Endothelial cell of umbilical vein (primary cell): ENCODE measurements around the gene ASGR2. TPM values are rescaled to one million over a fixed set of nuclear protein-coding genes. Genes with fewer than 3 reads are reported as not detected.

Experiments
- BruUV-seq: library from RNA; stranded (reverse); fragments of 400-500 nt; replicated peaks from 2 replicates; lab custom pipeline; 2021; lab: Mats Ljungman, UMichigan
- CTCF ChIA-PET: fragments of 300-600, 350-600 bp; sonication (Branson Sonifier 250); formaldehyde crosslinking; loops from one replicate; lab custom pipeline; 2021; ENCODE audit warnings: antibody characterized with exemption, inconsistent platforms; lab: Charles Lee
- POLR2A ChIA-PET: fragments of 300-600, 350-600 bp; sonication (Branson Sonifier 250); formaldehyde crosslinking; loops from one replicate; lab custom pipeline; 2021; ENCODE audit warnings: antibody characterized with exemption, inconsistent platforms; lab: Charles Lee
- DNase-seq: peaks from one replicate; pipeline ENCODE4 v3.0.0-alpha.2; 2011; ENCODE audit warnings: low read depth, low spot score
- FAIRE-seq: peaks from 2 replicates; lab custom pipeline; 2011; peaks lifted over from hg19 to GRCh38; lab: Jason Lieb, UNC
- H2AFZ ChIP-seq: 2 replicates; pipeline ENCODE4 v1.6.0; 2012; ENCODE audit warnings: low read depth, low read length, control low read depth, inconsistent platforms
- H3K27ac ChIP-seq: 2 replicates; pipeline ENCODE4 v1.5.1; 2011; ENCODE audit warnings: low read depth, mild to moderate bottlenecking, control low read depth, low read length, moderate library complexity; ENCODE audit not compliant: insufficient read depth
- H3K27me3 ChIP-seq, 2 experiments: 2 replicates each; pipeline versions ENCODE4 v1.6.0 to v1.6.1; 2011; ENCODE audit warnings: low read length in 2 of 2, mixed read lengths in 1 of 2; ENCODE audit not compliant: control insufficient read depth in 2 of 2, insufficient read depth in 2 of 2
- H3K36me3 ChIP-seq, 2 experiments: 2 replicates in 1 of 2; 3 replicates in 1 of 2; pipeline ENCODE4 v1.5.1; 2011; ENCODE audit warnings: low read length in 2 of 2, mild to moderate bottlenecking in 1 of 2, moderate library complexity in 1 of 2; ENCODE audit not compliant: control insufficient read depth in 2 of 2, insufficient read depth in 2 of 2; ENCODE audit errors: extremely low read depth in 1 of 2
- H3K4me1 ChIP-seq: 3 replicates; pipeline ENCODE4 v1.5.1; 2011; ENCODE audit warnings: mild to moderate bottlenecking, low read length; ENCODE audit not compliant: control insufficient read depth, insufficient read depth; ENCODE audit errors: extremely low read depth
- H3K4me2 ChIP-seq: 2 replicates; pipeline ENCODE4 v1.6.1; 2011; ENCODE audit warnings: low read length, control low read depth, mixed read lengths; ENCODE audit not compliant: insufficient read depth
- H3K4me3 ChIP-seq, 3 experiments: fragments of 200-600 bp in 1 of 3; sonication (generic), shearing (Covaris generic) in 1 of 3; replicated peaks in 1 of 3; 2 replicates each; pipeline ENCODE4 v1.5.1; 2011 to 2016; ENCODE audit warnings: control low read depth in 3 of 3, low read length in 3 of 3, mild to moderate bottlenecking in 2 of 3, inconsistent platforms in 1 of 3, low read depth in 1 of 3, moderate library complexity in 1 of 3; ENCODE audit not compliant: insufficient read depth in 1 of 3
- H3K79me2 ChIP-seq: 2 replicates; pipeline ENCODE4 v1.6.0; 2012; ENCODE audit warnings: low read length, inconsistent platforms; ENCODE audit not compliant: control insufficient read depth, insufficient read depth
- H3K9ac ChIP-seq: replicated peaks from 2 replicates; pipeline ENCODE3; 2011; ENCODE audit warnings: low read length, control low read depth; ENCODE audit not compliant: insufficient read depth; ENCODE audit errors: extremely low read depth
- H3K9me1 ChIP-seq: replicated peaks from 3 replicates; pipeline ENCODE4 v1.6.0; 2011; ENCODE audit warnings: mild to moderate bottlenecking, low read length; ENCODE audit not compliant: control insufficient read depth, insufficient read depth; ENCODE audit errors: extremely low read depth
- H3K9me3 ChIP-seq: replicated peaks from 2 replicates; pipeline ENCODE4 v1.5.1; 2012; ENCODE audit warnings: low read length, inconsistent platforms; ENCODE audit not compliant: control insufficient read depth, insufficient read depth
- H4K20me1 ChIP-seq: replicated peaks from 2 replicates; pipeline ENCODE3; 2011; ENCODE audit warnings: mild to moderate bottlenecking, low read length; ENCODE audit not compliant: control insufficient read depth, insufficient read depth; ENCODE audit errors: extremely low read depth
- EZH2 ChIP-seq: IDR thresholded peaks from 2 replicates; pipeline ENCODE4 v1.6.1; 2012; ENCODE audit warnings: borderline replicate concordance, low read depth, mild to moderate bottlenecking, moderate library complexity, low read length, inconsistent platforms; ENCODE audit not compliant: severe bottlenecking
- FOS ChIP-seq: IDR thresholded peaks from 2 replicates; pipeline ENCODE4 v1.6.1; 2011; ENCODE audit warnings: mild to moderate bottlenecking, low read length, moderate library complexity, borderline replicate concordance; ENCODE audit not compliant: insufficient read depth
- GATA2 ChIP-seq: IDR thresholded peaks from 2 replicates; pipeline ENCODE4 v1.7.0; 2011; ENCODE audit warnings: low read depth, mild to moderate bottlenecking, moderate library complexity, mixed read lengths, low read length; ENCODE audit not compliant: insufficient read length, insufficient read depth
- JUN ChIP-seq: IDR thresholded peaks from 2 replicates; pipeline ENCODE4 v1.6.1; 2011; ENCODE audit warnings: borderline replicate concordance, low read depth; ENCODE audit not compliant: insufficient read length, insufficient read depth
- MYC ChIP-seq: IDR thresholded peaks from one replicate; pipeline ENCODE4 v1.6.1; 2011; ENCODE audit warnings: mild to moderate bottlenecking, low read depth, low read length
- POLR2A ChIP-seq: IDR thresholded peaks from 2 replicates; pipeline ENCODE4 v1.6.1; 2012; ENCODE audit warnings: low read depth, mild to moderate bottlenecking, control low read depth, low read length
- POLR2AphosphoS5 ChIP-seq: IDR thresholded peaks from 2 replicates; pipeline ENCODE4 v1.6.1; 2012; ENCODE audit warnings: low read depth, mild to moderate bottlenecking, control low read depth, low read length, moderate library complexity; ENCODE audit not compliant: insufficient read depth
- dilution Hi-C: fragments of 300-500 bp; cut with MboI; formaldehyde crosslinking; loops from one replicate; pipeline ENCODE4 v1.15.0; 2019; ENCODE audit warnings: low sequenced_read_pairs; ENCODE audit not compliant: extremely low pct_ligation_motif_present
- intact Hi-C: fragments of 100-400 bp; cut with micrococcal nuclease; formaldehyde crosslinking; loops from one replicate; pipeline ENCODE4 v1.10.0; 2022
- polyA plus RNA-seq, 4 experiments: library from polyadenylated mRNA; depleted of rRNA in 3 of 4; stranded (reverse) in 3 of 4; unstranded in 1 of 4; fragments of >200 nt; gene quantifications; 2 replicates each; pipeline versions ENCODE4 v1.2.1 to v1.2.3, GENCODE V29; 2011 to 2012; ENCODE audit warnings: missing spikeins in 1 of 4
- total RNA-seq: library from RNA; stranded (reverse); gene quantifications from 2 replicates; pipeline ENCODE4 v1.2.3, GENCODE V29; 2021
- TF ChIP-seq, protein P1 (sequence below), 2 donors: IDR thresholded peaks; 1 replicate in 1 of 2; 2 replicates in 1 of 2; pipeline ENCODE4 v1.5.1; 2011; ENCODE audit warnings: low read length in 2 of 2, mild to moderate bottlenecking in 2 of 2, moderate library complexity in 2 of 2, control low read depth in 1 of 2, inconsistent platforms in 1 of 2, low read depth in 1 of 2; ENCODE audit not compliant: insufficient read depth in 1 of 2; ENCODE audit errors: extremely low read depth in 1 of 2
- TF ChIP-seq, protein P2 (sequence below): IDR thresholded peaks from 2 replicates; pipeline ENCODE4 v1.6.1; 2011; ENCODE audit not compliant: insufficient read depth, insufficient read length

Gene ASGR2
- total and polyA plus RNA-seq, 2 donors (not counting 3 experiments of a cell fraction or from before 2014, with no cell fraction given): not detected

DNA sequence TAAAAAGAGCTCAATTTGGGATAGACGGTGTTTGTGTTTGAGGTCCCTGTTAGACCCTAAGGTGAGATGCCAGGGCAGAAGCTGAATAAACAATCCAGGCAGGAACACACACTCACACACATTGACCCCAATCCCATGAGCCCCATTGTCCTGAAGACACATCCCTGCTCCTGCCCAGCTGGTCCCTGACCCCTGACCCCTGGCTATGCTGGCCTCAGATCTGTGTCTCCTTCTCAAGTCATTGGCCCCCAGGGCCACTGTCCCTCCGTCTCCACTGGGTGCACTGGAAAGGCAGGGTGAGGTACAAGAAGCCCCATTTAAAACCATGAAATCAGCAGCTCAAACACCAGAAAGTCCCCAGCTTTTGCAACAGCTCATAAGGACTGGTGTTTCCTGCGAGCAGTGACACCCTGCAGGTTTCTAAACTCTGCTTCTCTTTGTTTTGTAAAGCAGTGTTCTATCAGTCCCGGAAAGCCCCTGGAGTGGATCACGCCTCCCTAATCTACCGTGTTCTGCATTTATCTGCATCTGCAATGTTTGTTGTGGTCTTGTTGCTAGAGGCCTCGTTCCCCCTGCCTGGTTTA is 18.0 kb upstream of the ASGR2 start:
- Histone ChIP-seq H3K4me2 (no peak overlapping the region), H3K36me3 (no peaks in the 10 kb centered on the region), H3K9ac (peak overlapping the region; percentile 11), H3K4me1 (peaks cover 28% of the 10 kb centered on the region), H3K79me2 (no peaks in the 10 kb centered on the region), H4K20me1 (no peaks in the 10 kb centered on the region), H3K27me3 (no peaks in the 10 kb centered on the region), H3K9me1 (no peaks in the 10 kb centered on the region), H3K9me3 (no peaks in the 10 kb centered on the region), H2AFZ (peak overlapping the region; percentile 59), H3K4me3 (no peak overlapping the region), H3K27ac (peak overlapping the region; percentile 69)
- DNase-seq (peak; percentile 83), FAIRE-seq (peak; percentile 76)
- TF ChIP-seq MYC: no peak
- TF ChIP-seq GATA2: no peak
- TF ChIP-seq, protein P1, sequence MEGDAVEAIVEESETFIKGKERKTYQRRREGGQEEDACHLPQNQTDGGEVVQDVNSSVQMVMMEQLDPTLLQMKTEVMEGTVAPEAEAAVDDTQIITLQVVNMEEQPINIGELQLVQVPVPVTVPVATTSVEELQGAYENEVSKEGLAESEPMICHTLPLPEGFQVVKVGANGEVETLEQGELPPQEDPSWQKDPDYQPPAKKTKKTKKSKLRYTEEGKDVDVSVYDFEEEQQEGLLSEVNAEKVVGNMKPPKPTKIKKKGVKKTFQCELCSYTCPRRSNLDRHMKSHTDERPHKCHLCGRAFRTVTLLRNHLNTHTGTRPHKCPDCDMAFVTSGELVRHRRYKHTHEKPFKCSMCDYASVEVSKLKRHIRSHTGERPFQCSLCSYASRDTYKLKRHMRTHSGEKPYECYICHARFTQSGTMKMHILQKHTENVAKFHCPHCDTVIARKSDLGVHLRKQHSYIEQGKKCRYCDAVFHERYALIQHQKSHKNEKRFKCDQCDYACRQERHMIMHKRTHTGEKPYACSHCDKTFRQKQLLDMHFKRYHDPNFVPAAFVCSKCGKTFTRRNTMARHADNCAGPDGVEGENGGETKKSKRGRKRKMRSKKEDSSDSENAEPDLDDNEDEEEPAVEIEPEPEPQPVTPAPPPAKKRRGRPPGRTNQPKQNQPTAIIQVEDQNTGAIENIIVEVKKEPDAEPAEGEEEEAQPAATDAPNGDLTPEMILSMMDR (IDR thresholded peaks at IDR 0.05; ENCODE audit: extremely low read depth in 1 of 2, insufficient read depth in 1 of 2, low read depth in 1 of 2, low read length in 2 of 2): no peak
- peak; percentile 14 for TF ChIP-seq JUN
- TF ChIP-seq, protein P2, sequence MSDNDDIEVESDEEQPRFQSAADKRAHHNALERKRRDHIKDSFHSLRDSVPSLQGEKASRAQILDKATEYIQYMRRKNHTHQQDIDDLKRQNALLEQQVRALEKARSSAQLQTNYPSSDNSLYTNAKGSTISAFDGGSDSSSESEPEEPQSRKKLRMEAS: no peak
- TF ChIP-seq POLR2A: no peak
- TF ChIP-seq EZH2: no peak
- TF ChIP-seq FOS: no peak
- peak; percentile 42 for TF ChIP-seq POLR2AphosphoS5
- CTCF ChIA-PET: interaction anchor here (0.6 to 10.9 kb wide), 15 partner anchors 9 to 222 kb away, joined by 3 to 223 read pairs (median 5); no protein-coding TSS in a partner anchor
- intact Hi-C loops (loop anchor here (1.0 kb wide), 1 partner anchor 72 kb away; no protein-coding TSS in a partner anchor), dilution Hi-C loops (no loop called here)
- no TSS peak for BruUV-seq
- POLR2A ChIA-PET: interaction anchor here (0.8 to 1.0 kb wide), 2 partner anchors 42 to 74 kb away, joined by 4 read pairs; no protein-coding TSS in a partner anchor
